B cell (primary cell): Measurements from ENCODE around the gene MYO1E. TPM values are rescaled to one million over a fixed set of nuclear protein-coding genes. Genes with fewer than 3 reads are reported as not detected.

ENCODE experiments used
- ATAC-seq: fragments of 200-7000 bp; cut with Tn5 transposase; one replicate; pipeline ENCODE4 v1.10.0; 2021; ENCODE audit warnings: low read depth, mild to moderate bottlenecking, moderate number of reproducible peaks, moderate library complexity
- CTCF ChIA-PET: fragments of 350-600 bp; sonication (Branson Sonifier 250); formaldehyde crosslinking; loops from one replicate; lab custom pipeline; 2021; ENCODE audit warnings: antibody characterized with exemption, inconsistent platforms; lab: Charles Lee
- POLR2A ChIA-PET: fragments of 350-600 bp; sonication (Branson Sonifier 250); formaldehyde crosslinking; loops from one replicate; lab custom pipeline; 2021; ENCODE audit warnings: antibody characterized with exemption; lab: Charles Lee
- DNase-seq: peaks from one replicate; pipeline ENCODE4 v3.0.0; 2013
- H2AFZ ChIP-seq: 2 replicates; pipeline ENCODE4 v1.6.1; 2012; ENCODE audit warnings: mild to moderate bottlenecking, low read depth, low read length; ENCODE audit not compliant: insufficient read depth, poor library complexity, severe bottlenecking
- H3K27ac ChIP-seq, 2 donors: 1 replicate in 1 of 2; 2 replicates in 1 of 2; pipeline ENCODE4 v1.5.1; 2012 to 2013; ENCODE audit warnings: low read length in 2 of 2, mild to moderate bottlenecking in 2 of 2, moderate library complexity in 1 of 2
- H3K27me3 ChIP-seq, 4 experiments: fragments of 200-600 bp in 1 of 4; sonication (generic) in 1 of 4; replicated peaks in 1 of 4; 1 replicate in 2 of 4; 2 replicates in 2 of 4; pipeline versions ENCODE4 v1.6.1 to v1.7.0; 2013 to 2016; ENCODE audit warnings: low read length in 3 of 4, mild to moderate bottlenecking in 2 of 4, mixed read lengths in 1 of 4, moderate library complexity in 1 of 4; ENCODE audit not compliant: insufficient read depth in 4 of 4, control insufficient read depth in 3 of 4; ENCODE audit errors: control extremely low read depth in 1 of 4
- H3K36me3 ChIP-seq, 2 experiments: replicated peaks in 1 of 2; 1 replicate in 1 of 2; 2 replicates in 1 of 2; pipeline versions ENCODE4 v1.6.1 to v1.7.1; 2013; ENCODE audit warnings: low read length in 1 of 2; ENCODE audit not compliant: insufficient read depth in 2 of 2, control insufficient read depth in 1 of 2; ENCODE audit errors: control extremely low read depth in 1 of 2, extremely low read depth in 1 of 2
- H3K4me1 ChIP-seq, 2 donors: fragments of 200-600 bp in 1 of 2; sonication (generic) in 1 of 2; 1 replicate in 1 of 2; 2 replicates in 1 of 2; pipeline versions ENCODE4 v1.5.1 to v1.6.1; 2013 to 2017; ENCODE audit warnings: low read length in 2 of 2; ENCODE audit not compliant: control insufficient read depth in 2 of 2, insufficient read depth in 2 of 2
- H3K4me2 ChIP-seq: replicated peaks from 2 replicates; pipeline ENCODE3; 2012; ENCODE audit warnings: mild to moderate bottlenecking, low read depth, low read length; ENCODE audit not compliant: poor library complexity, severe bottlenecking
- H3K4me3 ChIP-seq, 5 experiments: fragments of 200-600 bp in 1 of 5; sonication (generic) in 1 of 5; 1 replicate in 3 of 5; 2 replicates in 2 of 5; pipeline versions ENCODE4 v1.5.1 to v1.7.0; 2011 to 2016; ENCODE audit warnings: low read length in 4 of 5, mild to moderate bottlenecking in 4 of 5, low read depth in 2 of 5, control low read depth in 1 of 5, moderate library complexity in 1 of 5; ENCODE audit not compliant: insufficient read depth in 1 of 5; ENCODE audit errors: control extremely low read depth in 1 of 5, extremely low read depth in 1 of 5
- H3K79me2 ChIP-seq: fragments of 200-600 bp; sonication (generic); one replicate; pipeline ENCODE4 v1.6.0; 2016; ENCODE audit warnings: low read length; ENCODE audit not compliant: control insufficient read depth, insufficient read depth
- H3K9ac ChIP-seq: fragments of 200-600 bp; sonication (generic); 2 replicates; pipeline ENCODE4 v1.6.1; 2017; ENCODE audit warnings: mild to moderate bottlenecking, low read length, moderate library complexity
- H3K9me3 ChIP-seq, 3 donors: one replicate each; pipeline versions ENCODE4 v1.6.1 to v1.7.1; 2013; ENCODE audit warnings: low read length in 2 of 3; ENCODE audit not compliant: control insufficient read depth in 2 of 3, insufficient read depth in 1 of 3; ENCODE audit errors: control extremely low read depth in 1 of 3
- H4K20me1 ChIP-seq: 2 replicates; pipeline ENCODE4 v1.6.0; 2012; ENCODE audit warnings: mild to moderate bottlenecking, low read length; ENCODE audit not compliant: insufficient read depth, control insufficient read depth, poor library complexity, severe bottlenecking
- H3K27ac Mint-ChIP-seq: one replicate; pipeline ENCODE4 v1.8.0; 2021; ENCODE audit warnings: mixed read lengths
- H3K27me3 Mint-ChIP-seq: one replicate; pipeline ENCODE4 v1.8.0; 2021; ENCODE audit warnings: mixed read lengths
- H3K4me1 Mint-ChIP-seq: one replicate; pipeline ENCODE4 v1.8.0; 2021; ENCODE audit warnings: mixed read lengths
- H3K4me3 Mint-ChIP-seq: one replicate; pipeline ENCODE4 v1.8.0; 2021; ENCODE audit warnings: mixed read lengths
- H3K9me3 Mint-ChIP-seq: one replicate; pipeline ENCODE4 v1.8.0; 2022; ENCODE audit warnings: mixed read lengths; ENCODE audit not compliant: insufficient read depth
- EZH2 ChIP-seq: IDR thresholded peaks from 2 replicates; pipeline ENCODE4 v1.6.1; 2012; ENCODE audit warnings: borderline replicate concordance, low read depth, mild to moderate bottlenecking, moderate library complexity, low read length; ENCODE audit not compliant: insufficient read depth, poor library complexity, severe bottlenecking
- WGBS: methylation state at CpG from one replicate; pipeline ENCODE4 v1.1.5; 2013; ENCODE audit warnings: missing lambda C conversion rate; ENCODE audit not compliant: insufficient coverage; 5-methylcytosine and 5-hydroxymethylcytosine counted together
- intact Hi-C: fragments of 100-400 bp; cut with micrococcal nuclease; formaldehyde crosslinking; loops from one replicate; pipeline ENCODE4 v1.10.0; 2022
- polyA plus RNA-seq: library from polyadenylated mRNA; depleted of rRNA; stranded (reverse); fragments of >200 nt; gene quantifications from 2 replicates; pipeline ENCODE4 v1.2.3, GENCODE V29; 2012
- total RNA-seq, 2 donors: library from RNA; stranded (reverse); fragments of 120-200 nt in 1 of 2; gene quantifications; 1 replicate in 1 of 2; 2 replicates in 1 of 2; pipeline versions ENCODE4 v1.2.3 to v1.2.4, GENCODE V29; 2013 to 2022
- TF ChIP-seq, protein P1 (sequence below): fragments of 200-600 bp; IDR thresholded peaks from one replicate; pipeline ENCODE4 v1.8.0; 2022; ENCODE audit warnings: antibody characterized with exemption, mild to moderate bottlenecking

The MYO1E gene
- total and polyA plus RNA-seq, 2 donors (not counting 1 experiment from before 2014, with no cell fraction given), result 11.9 to 100.0 TPM

GRCh38 chr15:59150185-59150584 is 222.5 kb downstream of the MYO1E start:
- no peaks in the 10 kb centered on the region for H4K20me1 ChIP-seq
- H3K4me2 ChIP-seq, result no peak overlapping the region
- no peak overlapping the region for H3K27ac ChIP-seq
- WGBS, result 95% methylated on average over 2 of the region's 2 CpGs
- ChIA-PET POLR2A (no interaction called here), CTCF (interaction anchor here (1.2 kb wide), 1 partner anchor 343 kb away, joined by 4 read pairs; no protein-coding TSS in a partner anchor)
- no peaks in the 10 kb centered on the region for H3K4me1 ChIP-seq
- H3K36me3 ChIP-seq, result peaks cover 4 to 55% of the 10 kb centered on the region in 2 experiments
- no peak overlapping the region for H3K27ac Mint-ChIP-seq
- no peak overlapping the region for H2AFZ ChIP-seq
- H3K27me3 ChIP-seq, result no peaks in the 10 kb centered on the region
- H3K4me3 ChIP-seq, result no peak overlapping the region
- DNase-seq (no peak), ATAC-seq (no peak)
- TF ChIP-seq, protein P1, sequence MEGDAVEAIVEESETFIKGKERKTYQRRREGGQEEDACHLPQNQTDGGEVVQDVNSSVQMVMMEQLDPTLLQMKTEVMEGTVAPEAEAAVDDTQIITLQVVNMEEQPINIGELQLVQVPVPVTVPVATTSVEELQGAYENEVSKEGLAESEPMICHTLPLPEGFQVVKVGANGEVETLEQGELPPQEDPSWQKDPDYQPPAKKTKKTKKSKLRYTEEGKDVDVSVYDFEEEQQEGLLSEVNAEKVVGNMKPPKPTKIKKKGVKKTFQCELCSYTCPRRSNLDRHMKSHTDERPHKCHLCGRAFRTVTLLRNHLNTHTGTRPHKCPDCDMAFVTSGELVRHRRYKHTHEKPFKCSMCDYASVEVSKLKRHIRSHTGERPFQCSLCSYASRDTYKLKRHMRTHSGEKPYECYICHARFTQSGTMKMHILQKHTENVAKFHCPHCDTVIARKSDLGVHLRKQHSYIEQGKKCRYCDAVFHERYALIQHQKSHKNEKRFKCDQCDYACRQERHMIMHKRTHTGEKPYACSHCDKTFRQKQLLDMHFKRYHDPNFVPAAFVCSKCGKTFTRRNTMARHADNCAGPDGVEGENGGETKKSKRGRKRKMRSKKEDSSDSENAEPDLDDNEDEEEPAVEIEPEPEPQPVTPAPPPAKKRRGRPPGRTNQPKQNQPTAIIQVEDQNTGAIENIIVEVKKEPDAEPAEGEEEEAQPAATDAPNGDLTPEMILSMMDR, result no peak
- TF ChIP-seq EZH2, result no peak
- H3K27me3 Mint-ChIP-seq, result no peaks in the 10 kb centered on the region
- H3K9ac ChIP-seq, result no peak overlapping the region
- no peak overlapping the region for H3K4me3 Mint-ChIP-seq
- H3K9me3 ChIP-seq, result no peaks in the 10 kb centered on the region
- intact Hi-C loops, result no loop called here
- no peaks in the 10 kb centered on the region for H3K4me1 Mint-ChIP-seq
- H3K9me3 Mint-ChIP-seq, result no peaks in the 10 kb centered on the region
- no peaks in the 10 kb centered on the region for H3K79me2 ChIP-seq

DNA sequence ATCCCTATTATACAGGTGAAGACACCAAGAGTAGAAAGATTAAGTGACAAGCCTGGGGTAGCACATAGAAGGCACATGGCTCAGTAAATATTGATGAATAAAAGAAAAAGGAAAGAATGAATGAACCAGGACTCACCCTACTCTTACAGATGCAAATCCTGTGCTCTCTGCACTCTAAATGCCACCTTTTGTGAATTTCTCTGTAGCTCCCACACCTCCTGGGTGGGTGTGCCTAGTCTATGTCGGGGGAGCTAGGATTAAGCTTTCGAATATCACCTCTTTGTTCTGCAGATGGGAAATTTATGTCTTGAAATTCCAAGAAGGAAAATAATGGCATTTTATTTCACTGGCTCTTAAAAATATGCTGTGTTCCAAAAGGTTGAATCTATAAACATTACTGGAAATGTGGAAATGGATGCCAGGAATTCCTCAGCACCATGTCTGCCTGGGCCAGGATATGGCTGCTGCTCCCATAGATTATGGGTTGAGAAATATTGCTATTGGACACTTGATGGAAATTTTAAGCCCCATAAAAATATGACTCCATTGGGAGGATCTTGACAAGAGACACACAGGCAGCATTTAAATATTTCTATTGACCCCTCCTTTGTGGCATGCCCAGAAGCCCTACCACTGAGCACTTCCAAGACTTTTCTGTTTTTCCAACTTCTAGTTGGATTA is 224.4 kb downstream of the MYO1E start:
- H3K27ac Mint-ChIP-seq, result no peak overlapping the region
- Histone ChIP-seq H3K4me2 (no peak overlapping the region), H3K36me3 (peaks cover 5 to 50% of the 10 kb centered on the region in 2 experiments), H3K27me3 (no peaks in the 10 kb centered on the region), H3K9ac (no peak overlapping the region), H3K4me3 (no peak overlapping the region), H3K9me3 (no peaks in the 10 kb centered on the region), H3K27ac (no peak overlapping the region), H3K79me2 (no peaks in the 10 kb centered on the region), H3K4me1 (no peaks in the 10 kb centered on the region), H4K20me1 (no peaks in the 10 kb centered on the region), H2AFZ (no peak overlapping the region)
- intact Hi-C loops, result no loop called here
- no peak overlapping the region for H3K4me3 Mint-ChIP-seq
- DNase-seq, result no peak
- no peak for TF ChIP-seq EZH2
- TF ChIP-seq, protein P1, result no peak
- no CpG with 5 or more reads among the region's 2 CpGs for WGBS
- no peak for ATAC-seq
- ChIA-PET POLR2A (no interaction called here), CTCF (interaction anchor here (1.2 kb wide), 1 partner anchor 380 kb away, joined by 3 read pairs; no protein-coding TSS in a partner anchor)
- H3K4me1 Mint-ChIP-seq, result no peaks in the 10 kb centered on the region
- no peaks in the 10 kb centered on the region for H3K27me3 Mint-ChIP-seq
- H3K9me3 Mint-ChIP-seq, result no peaks in the 10 kb centered on the region
